ENCODE data around the gene MICAL3. TPM values are rescaled to one million over a fixed set of nuclear protein-coding genes. Genes with fewer than 3 reads are reported as not detected.

The MICAL3 gene
- total RNA-seq, 1 experiment from 2014 or later = 23.7 TPM

GRCh38 chr22:17917490-17917983, 106.8 kb downstream of the MICAL3 start:
- Histone ChIP-seq H3K9ac (ENCODE audit: low read length) (0 out of 2 replicates have a peak overlapping the region, but pooled peaks have one; percentile 17), H3K79me2 (ENCODE audit: low read length) (peaks cover 100% of the 10 kb centered on the region), H3K4me2 (ENCODE audit: low read length) (peak overlapping the region; percentile 37; the same call in 1 of the 2 replicates), H3K9me3 (ENCODE audit: low read length) (no peaks in the 10 kb centered on the region), H2AFZ (ENCODE audit: low read length) (no peak overlapping the region), H3K4me3 (ENCODE audit: low read length) (no peak overlapping the region), H4K20me1 (ENCODE audit: low read length) (peaks cover 20% of the 10 kb centered on the region; the same call in 1 of the 2 replicates), H3F3A (ENCODE audit: low read length, unreplicated experiment) (no peaks in the 10 kb centered on the region), H3K4me1 (ENCODE audit: insufficient read depth, low read length) (peaks cover 37% of the 10 kb centered on the region), H3K27me3 (ENCODE audit: low read length) (no peaks in the 10 kb centered on the region), H3K27ac (ENCODE audit: low read length) (0 out of 2 replicates have a peak overlapping the region, but pooled peaks have one; percentile 16), H3K9me2 (replicated peaks; ENCODE audit: low read length) (no peaks in the 10 kb centered on the region), H3K36me3 (ENCODE audit: low read depth, low read length) (no peaks in the 10 kb centered on the region)
- TF ChIP-seq EZH2phosphoT487 (IDR thresholded peaks at IDR 0.05; ENCODE audit: borderline replicate concordance, low read length) (no peak), EZH2 (IDR thresholded peaks at IDR 0.05; ENCODE audit: low read length, unreplicated experiment) (no peak), CTCF (conservative IDR thresholded peaks at IDR 0.05; ENCODE audit: low read depth, low read length) (no peak)
- POLR2A ChIA-PET (ENCODE audit: unreplicated experiment) = no interaction called here
- CTCF ChIA-PET = interaction anchor here (0.5 kb wide), 1 partner anchor 111 kb away, joined by 4 read pairs; no protein-coding TSS in a partner anchor
- BruUV-seq (replicated peaks) = no TSS peak
- DNase-seq = peak; percentile 49
- intact Hi-C loops (cut with micrococcal nuclease) = loop anchor here (10.0 kb wide), 1 partner anchor 67 kb away; no protein-coding TSS in a partner anchor
- peak; percentile 77 for ATAC-seq

- Histone ChIP-seq H3K9ac (ENCODE audit: low read length) (no peak overlapping the region), H3K27me3 (ENCODE audit: low read length) (no peaks in the 10 kb centered on the region), H3K27ac (ENCODE audit: low read length) (no peak overlapping the region), H3K9me2 (replicated peaks; ENCODE audit: low read length) (no peaks in the 10 kb centered on the region), H3F3A (ENCODE audit: low read length, unreplicated experiment) (no peaks in the 10 kb centered on the region), H2AFZ (ENCODE audit: low read length) (no peak overlapping the region), H3K4me2 (ENCODE audit: low read length) (no peak overlapping the region), H3K9me3 (ENCODE audit: low read length) (no peaks in the 10 kb centered on the region), H3K36me3 (ENCODE audit: low read depth, low read length) (no peaks in the 10 kb centered on the region), H3K4me3 (ENCODE audit: low read length) (no peak overlapping the region), H4K20me1 (ENCODE audit: low read length) (peaks cover 17% of the 10 kb centered on the region; the same call in 1 of the 2 replicates), H3K79me2 (ENCODE audit: low read length) (peaks cover 100% of the 10 kb centered on the region), H3K4me1 (ENCODE audit: insufficient read depth, low read length) (peaks cover 33% of the 10 kb centered on the region)
- BruUV-seq (replicated peaks) = no TSS peak
- intact Hi-C loops (cut with micrococcal nuclease) = loop anchor here (10.0 kb wide), 1 partner anchor 68 kb away; no protein-coding TSS in a partner anchor
- CTCF ChIA-PET = no interaction called here
- ATAC-seq (no peak), DNase-seq (no peak)
- TF ChIP-seq CTCF (conservative IDR thresholded peaks at IDR 0.05; ENCODE audit: low read depth, low read length) (no peak), EZH2 (IDR thresholded peaks at IDR 0.05; ENCODE audit: low read length, unreplicated experiment) (no peak), EZH2phosphoT487 (IDR thresholded peaks at IDR 0.05; ENCODE audit: borderline replicate concordance, low read length) (no peak)
- POLR2A ChIA-PET (ENCODE audit: unreplicated experiment) = no interaction called here
Measured at GRCh38 chr22:17916226-17916889, 108.0 kb downstream of the MICAL3 start.

- CTCF ChIA-PET = no interaction called here
Measured at GRCh38 chr22:17915676-17916075, 108.7 kb downstream of the MICAL3 start.

More at GRCh38 chr22:17915676-17916075, 108.7 kb downstream of the MICAL3 start:
- peaks cover 37% of the 10 kb centered on the region for H3K4me1 ChIP-seq (ENCODE audit: insufficient read depth, low read length)
- peaks cover 100% of the 10 kb centered on the region for H3K79me2 ChIP-seq (ENCODE audit: low read length)
- no peaks in the 10 kb centered on the region for H3K9me2 ChIP-seq (replicated peaks; ENCODE audit: low read length)
- H3K27me3 ChIP-seq (ENCODE audit: low read length) = no peaks in the 10 kb centered on the region
- H3K4me2 ChIP-seq (ENCODE audit: low read length) = no peak overlapping the region
- no peak for ATAC-seq
- no peaks in the 10 kb centered on the region for H3F3A ChIP-seq (ENCODE audit: low read length, unreplicated experiment)
- POLR2A ChIA-PET (ENCODE audit: unreplicated experiment) = no interaction called here
- intact Hi-C loops (cut with micrococcal nuclease) = loop anchor here (10.0 kb wide), 1 partner anchor 69 kb away; no protein-coding TSS in a partner anchor
- TF ChIP-seq EZH2 (IDR thresholded peaks at IDR 0.05; ENCODE audit: low read length, unreplicated experiment) = no peak
- TF ChIP-seq EZH2phosphoT487 (IDR thresholded peaks at IDR 0.05; ENCODE audit: borderline replicate concordance, low read length) = no peak
- no peak for TF ChIP-seq CTCF (conservative IDR thresholded peaks at IDR 0.05; ENCODE audit: low read depth, low read length)
- DNase-seq = no peak
- no TSS peak for BruUV-seq (replicated peaks)
- no peak overlapping the region for H3K9ac ChIP-seq (ENCODE audit: low read length)
- no peak overlapping the region for H3K27ac ChIP-seq (ENCODE audit: low read length)
- H2AFZ ChIP-seq (ENCODE audit: low read length) = no peak overlapping the region
- no peaks in the 10 kb centered on the region for H3K36me3 ChIP-seq (ENCODE audit: low read depth, low read length)
- H3K9me3 ChIP-seq (ENCODE audit: low read length) = no peaks in the 10 kb centered on the region
- H3K4me3 ChIP-seq (ENCODE audit: low read length) = no peak overlapping the region
- H4K20me1 ChIP-seq (ENCODE audit: low read length) = peaks cover 22% of the 10 kb centered on the region; the same call in 1 of the 2 replicates
